ENCODE measurements around the gene PRRC2A. TPM values are rescaled to one million over a fixed set of nuclear protein-coding genes. Genes with fewer than 3 reads are reported as not detected.

Gene PRRC2A
- total RNA-seq, 1 experiment from 2014 or later, result 123 TPM

GRCh38 chr6:31636698-31637596 is 16.4 kb downstream of the PRRC2A start:
- intact Hi-C loops (cut with micrococcal nuclease), result no loop called here
- ChIA-PET POLR2A (ENCODE audit: unreplicated experiment) (interaction anchor here (0.8 kb wide), 1 partner anchor 15 kb away, joined by 6 read pairs; no protein-coding TSS in a partner anchor), CTCF (no interaction called here)
- H3K4me2 ChIP-seq (ENCODE audit: low read length), result no peak overlapping the region
- no peak overlapping the region for H3K4me3 ChIP-seq (ENCODE audit: low read length)
- H3K9me2 ChIP-seq (replicated peaks; ENCODE audit: low read length), result no peaks in the 10 kb centered on the region
- peaks cover 3% of the 10 kb centered on the region; the same call in 1 of the 2 replicates for H4K20me1 ChIP-seq (ENCODE audit: low read length)
- H3K9ac ChIP-seq (ENCODE audit: low read length), result no peak overlapping the region
- no peak overlapping the region for H2AFZ ChIP-seq (ENCODE audit: low read length)
- H3K36me3 ChIP-seq (ENCODE audit: low read depth, low read length), result peaks cover 68% of the 10 kb centered on the region
- H3K9me3 ChIP-seq (ENCODE audit: low read length), result no peaks in the 10 kb centered on the region
- DNase-seq (no peak), ATAC-seq (peak; percentile 10; the same call in 1 of the 2 replicates)
- no TSS peak for BruUV-seq (replicated peaks)
- H3K27ac ChIP-seq (ENCODE audit: low read length), result no peak overlapping the region
- TF ChIP-seq CTCF (conservative IDR thresholded peaks at IDR 0.05; ENCODE audit: low read depth, low read length) (no peak), EZH2phosphoT487 (IDR thresholded peaks at IDR 0.05; ENCODE audit: borderline replicate concordance, low read length) (no peak), EZH2 (IDR thresholded peaks at IDR 0.05; ENCODE audit: low read length, unreplicated experiment) (no peak)
- H3F3A ChIP-seq (ENCODE audit: low read length, unreplicated experiment), result peaks cover 14% of the 10 kb centered on the region
- no peaks in the 10 kb centered on the region for H3K79me2 ChIP-seq (ENCODE audit: low read length)
- H3K4me1 ChIP-seq (ENCODE audit: insufficient read depth, low read length), result no peaks in the 10 kb centered on the region
- H3K27me3 ChIP-seq (ENCODE audit: low read length), result no peaks in the 10 kb centered on the region

GRCh38 chr6:31639043-31639442 is 18.5 kb downstream of the PRRC2A start:
- ChIA-PET CTCF (no interaction called here), POLR2A (ENCODE audit: unreplicated experiment) (no interaction called here)
- TF ChIP-seq EZH2phosphoT487 (IDR thresholded peaks at IDR 0.05; ENCODE audit: borderline replicate concordance, low read length), result no peak
- no peak for TF ChIP-seq CTCF (conservative IDR thresholded peaks at IDR 0.05; ENCODE audit: low read depth, low read length)
- Histone ChIP-seq H3K4me2 (ENCODE audit: low read length) (no peak overlapping the region), H4K20me1 (ENCODE audit: low read length) (peaks cover 2% of the 10 kb centered on the region; the same call in 1 of the 2 replicates), H3K27ac (ENCODE audit: low read length) (no peak overlapping the region), H3K4me3 (ENCODE audit: low read length) (no peak overlapping the region), H3K9me3 (ENCODE audit: low read length) (no peaks in the 10 kb centered on the region), H3K9ac (ENCODE audit: low read length) (no peak overlapping the region), H3K4me1 (ENCODE audit: insufficient read depth, low read length) (no peaks in the 10 kb centered on the region), H3K36me3 (ENCODE audit: low read depth, low read length) (peaks cover 56% of the 10 kb centered on the region), H3K9me2 (replicated peaks; ENCODE audit: low read length) (no peaks in the 10 kb centered on the region), H3K27me3 (ENCODE audit: low read length) (no peaks in the 10 kb centered on the region), H3K79me2 (ENCODE audit: low read length) (no peaks in the 10 kb centered on the region), H2AFZ (ENCODE audit: low read length) (no peak overlapping the region), H3F3A (ENCODE audit: low read length, unreplicated experiment) (peaks cover 14% of the 10 kb centered on the region)
- BruUV-seq (replicated peaks), result no TSS peak
- ATAC-seq (peak; percentile 21), DNase-seq (no peak)
- intact Hi-C loops (cut with micrococcal nuclease), result no loop called here

GRCh38 chr6:31639449-31639861 is 18.9 kb downstream of the PRRC2A start:
- no peaks in the 10 kb centered on the region for H3K9me2 ChIP-seq (replicated peaks; ENCODE audit: low read length)
- POLR2A ChIA-PET (ENCODE audit: unreplicated experiment), result no interaction called here
- ATAC-seq (peak; percentile 29), DNase-seq (peak; percentile 17)
- no peaks in the 10 kb centered on the region for H4K20me1 ChIP-seq (ENCODE audit: low read length)
- no TSS peak for BruUV-seq (replicated peaks)
- H3K36me3 ChIP-seq (ENCODE audit: low read depth, low read length), result peaks cover 52% of the 10 kb centered on the region
- no peak overlapping the region for H2AFZ ChIP-seq (ENCODE audit: low read length)
- H3F3A ChIP-seq (ENCODE audit: low read length, unreplicated experiment), result peaks cover 14% of the 10 kb centered on the region
- no peaks in the 10 kb centered on the region for H3K4me1 ChIP-seq (ENCODE audit: insufficient read depth, low read length)
- no peak overlapping the region for H3K4me2 ChIP-seq (ENCODE audit: low read length)
- H3K9ac ChIP-seq (ENCODE audit: low read length), result no peak overlapping the region
- no peak overlapping the region for H3K27ac ChIP-seq (ENCODE audit: low read length)
- no peaks in the 10 kb centered on the region for H3K27me3 ChIP-seq (ENCODE audit: low read length)
- CTCF ChIA-PET, result no interaction called here
- H3K4me3 ChIP-seq (ENCODE audit: low read length), result no peak overlapping the region
- no peaks in the 10 kb centered on the region for H3K9me3 ChIP-seq (ENCODE audit: low read length)
- TF ChIP-seq EZH2phosphoT487 (IDR thresholded peaks at IDR 0.05; ENCODE audit: borderline replicate concordance, low read length) (no peak), EZH2 (IDR thresholded peaks at IDR 0.05; ENCODE audit: low read length, unreplicated experiment) (no peak)
- no peaks in the 10 kb centered on the region for H3K79me2 ChIP-seq (ENCODE audit: low read length)
- intact Hi-C loops (cut with micrococcal nuclease), result no loop called here

Data from PC-3 (cell line).